Activated T-helper 1 cell treated with anti-CD3 and anti-CD28 coated beads, Interleukin-12 subunit alpha, Interleukin-12 subunit beta, Interleukin-2, Interleukin-4 antibody, amounts not matched to agents 30 ng/mL and 10 ng/mL and 1 ng/mL, durations not matched to agents 14 hours and 24 hours and 36 hours (primary cell): ENCODE measurements around the gene TACSTD2. TPM values are rescaled to one million over a fixed set of nuclear protein-coding genes. Genes with fewer than 3 reads are reported as not detected.
A peak's percentile ranks its signal among the peaks of the same experiment; 100 is the strongest.
"Not testable (repeated sequence)": the region's sequence is repeated elsewhere in the genome, so short reads cannot be mapped to it uniquely, and the experiment has no call there.

Experiments
- DNase-seq: peaks from one replicate; pipeline ENCODE4 v3.0.0; 2021; ENCODE audit warnings: low spot score
- H3K27ac Mint-ChIP-seq: one replicate; pipeline ENCODE4 v1.8.0; 2021; ENCODE audit warnings: mild to moderate bottlenecking, mixed read lengths
- H3K27me3 Mint-ChIP-seq: one replicate; pipeline ENCODE4 v1.8.0; 2022; ENCODE audit warnings: mild to moderate bottlenecking, moderate library complexity, mixed read lengths; ENCODE audit not compliant: insufficient read depth
- H3K36me3 Mint-ChIP-seq: one replicate; pipeline ENCODE4 v1.8.0; 2021; ENCODE audit warnings: low read depth, mixed read lengths
- H3K4me1 Mint-ChIP-seq: one replicate; pipeline ENCODE4 v1.8.0; 2021; ENCODE audit warnings: low read depth, mixed read lengths
- H3K4me3 Mint-ChIP-seq: one replicate; pipeline ENCODE4 v1.8.0; 2021; ENCODE audit warnings: mild to moderate bottlenecking, moderate library complexity, mixed read lengths
- H3K9me3 Mint-ChIP-seq: one replicate; pipeline ENCODE4 v1.8.0; 2021; ENCODE audit warnings: mixed read lengths
- intact Hi-C: fragments of 100-400 bp; cut with micrococcal nuclease; formaldehyde crosslinking; loops from one replicate; pipeline ENCODE4 v1.15.1; 2024
- total RNA-seq: library from RNA; stranded (reverse); gene quantifications from 2 replicates; pipeline ENCODE4 v1.2.3, GENCODE V29; 2022

TACSTD2 gene
- total RNA-seq, 1 donor from 2014 or later: not detected

DNA sequence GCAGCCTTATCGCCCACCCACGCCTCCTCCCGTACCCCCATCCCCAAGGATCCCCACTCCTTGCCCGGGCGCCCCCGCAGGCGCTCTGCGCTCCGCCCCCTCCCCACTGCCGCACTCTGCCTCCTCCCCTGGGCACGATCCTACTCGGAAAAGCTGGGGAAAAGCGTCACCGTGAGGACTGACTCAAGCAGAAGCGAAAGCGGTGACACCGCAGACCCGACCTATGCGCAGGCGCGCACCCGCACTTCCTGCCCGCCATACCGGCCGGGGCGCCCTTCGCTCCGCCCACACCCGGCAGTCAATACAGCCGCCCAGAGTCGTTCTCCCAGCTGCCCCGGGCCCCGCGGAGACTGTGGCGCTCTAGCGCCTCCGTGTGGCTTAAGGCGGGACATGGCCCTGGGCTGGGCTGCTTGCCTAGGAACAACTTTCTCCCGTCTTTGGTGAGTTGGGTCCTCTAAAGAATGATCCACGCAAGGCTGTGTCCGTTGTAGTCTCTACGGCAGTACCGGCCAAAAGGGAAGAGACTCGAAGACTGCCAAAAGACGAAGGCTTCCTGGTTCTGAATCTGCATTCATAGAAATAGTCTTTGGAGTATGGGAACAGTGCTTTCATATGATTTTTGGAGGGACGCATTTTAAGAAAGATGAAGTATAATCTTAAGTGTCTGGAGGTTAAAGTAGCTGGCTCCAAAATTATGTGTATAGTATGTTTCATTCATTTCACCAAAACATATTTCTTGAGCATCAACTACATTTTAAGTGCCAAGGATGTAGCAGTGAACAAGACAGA lies 30.3 kb downstream of the TACSTD2 start, which contains the start of gene OMA1:
TSS of gene OMA1 (minus strand) at position 207 of the 789 bp plus-strand sequence. CDS start 7,432 bp downstream, outside the sequence.
- Mint-ChIP-seq H3K36me3 (no peaks in the 10 kb centered on the region), H3K4me3 (peak within 1 kb of the TSS; percentile 91), H3K4me1 (peaks cover 19% of the 10 kb centered on the region), H3K27me3 (peaks cover 15% of the 10 kb centered on the region), H3K9me3 (no peaks in the 10 kb centered on the region), H3K27ac (peak within 1 kb of the TSS; percentile 95)
- DNase-seq: peak; percentile 97
- intact Hi-C loops: loop anchor here (1.0 to 10.0 kb wide), 11 partner anchors 22 to 1213 kb away; partner anchors contain the start of genes FGGY, JUN and MYSM1

DNA sequence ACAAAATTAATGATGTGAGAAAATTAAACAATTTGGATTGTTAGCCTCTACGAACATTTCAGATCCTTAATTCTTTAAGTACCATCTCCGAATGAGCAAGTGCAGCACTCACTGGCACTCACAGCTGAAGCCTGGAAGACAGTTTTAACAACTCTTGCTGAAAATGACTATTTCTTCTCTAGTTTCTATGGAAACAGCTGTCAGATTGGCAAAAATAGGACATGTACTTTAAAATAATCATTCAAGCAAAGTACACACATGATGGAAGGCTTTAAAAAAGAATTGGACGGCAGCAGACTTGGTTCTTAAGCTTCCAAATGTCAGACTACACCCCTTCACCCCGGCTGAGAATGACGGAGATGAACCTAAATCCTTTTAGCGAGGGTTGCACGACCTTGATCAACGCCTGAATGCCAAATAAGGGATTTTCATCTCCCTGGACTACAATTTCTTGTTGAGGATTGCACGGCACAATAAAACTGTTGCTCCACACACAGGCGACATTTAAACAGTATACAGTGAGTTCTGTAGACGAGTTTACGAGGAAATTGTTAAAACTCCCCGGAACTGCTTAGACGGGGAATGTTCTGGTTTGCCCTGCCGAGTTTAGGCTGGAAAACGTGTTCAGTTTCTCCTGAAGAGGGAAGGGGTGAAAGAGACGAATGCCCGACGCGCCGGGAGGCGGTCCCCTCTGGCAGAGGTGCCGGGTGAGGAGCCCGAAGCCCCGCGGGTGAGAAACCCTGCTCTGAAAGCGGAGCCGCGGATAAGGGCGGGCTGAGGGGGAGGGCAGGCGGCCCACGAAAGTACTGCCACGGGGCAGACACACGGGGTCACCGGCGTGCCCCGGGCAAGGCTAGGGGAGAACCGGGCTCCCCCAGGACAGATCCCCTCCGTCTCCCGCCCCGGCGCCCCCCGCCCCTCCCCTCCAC lies 31.2 kb downstream of the TACSTD2 start:
- peak overlapping the region; percentile 88 for H3K27ac Mint-ChIP-seq
- peaks cover 19% of the 10 kb centered on the region for H3K4me1 Mint-ChIP-seq
- H3K4me3 Mint-ChIP-seq: peak overlapping the region; percentile 91
- DNase-seq: peak; percentile 70
- H3K9me3 Mint-ChIP-seq: no peaks in the 10 kb centered on the region
- peaks cover 12% of the 10 kb centered on the region for H3K27me3 Mint-ChIP-seq
- no peaks in the 10 kb centered on the region for H3K36me3 Mint-ChIP-seq
- intact Hi-C loops: loop anchor here (1.0 to 10.0 kb wide), 11 partner anchors 22 to 1213 kb away; partner anchors contain the start of genes FGGY, JUN and MYSM1

DNA sequence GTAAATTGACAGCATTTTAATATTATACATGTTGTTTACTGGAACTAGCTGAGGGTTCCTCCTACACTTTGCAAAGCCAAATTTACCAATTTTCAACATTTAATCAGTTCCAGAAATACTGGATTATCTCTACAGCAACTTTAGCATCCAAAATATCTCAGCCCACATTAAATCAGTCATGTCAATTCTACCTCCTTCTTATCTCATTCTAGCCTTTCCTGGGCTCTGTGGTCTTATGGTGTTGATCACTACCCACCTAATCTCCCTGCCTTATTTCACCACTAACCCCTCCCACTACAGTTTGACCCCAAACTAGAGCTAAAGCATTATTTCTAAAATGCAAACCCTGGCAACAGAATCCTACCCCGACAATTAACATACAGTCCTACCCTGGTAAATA lies 33.8 kb downstream of the TACSTD2 start:
- H3K9me3 Mint-ChIP-seq: no peaks in the 10 kb centered on the region
- H3K27ac Mint-ChIP-seq: no peak overlapping the region
- peaks cover 19% of the 10 kb centered on the region for H3K4me1 Mint-ChIP-seq
- DNase-seq: no peak
- no peak overlapping the region for H3K4me3 Mint-ChIP-seq
- peaks cover 3% of the 10 kb centered on the region for H3K27me3 Mint-ChIP-seq
- H3K36me3 Mint-ChIP-seq: peaks cover 1% of the 10 kb centered on the region
- intact Hi-C loops: loop anchor here (10.0 kb wide), 2 partner anchors 362 to 502 kb away; no protein-coding TSS in a partner anchor

DNA sequence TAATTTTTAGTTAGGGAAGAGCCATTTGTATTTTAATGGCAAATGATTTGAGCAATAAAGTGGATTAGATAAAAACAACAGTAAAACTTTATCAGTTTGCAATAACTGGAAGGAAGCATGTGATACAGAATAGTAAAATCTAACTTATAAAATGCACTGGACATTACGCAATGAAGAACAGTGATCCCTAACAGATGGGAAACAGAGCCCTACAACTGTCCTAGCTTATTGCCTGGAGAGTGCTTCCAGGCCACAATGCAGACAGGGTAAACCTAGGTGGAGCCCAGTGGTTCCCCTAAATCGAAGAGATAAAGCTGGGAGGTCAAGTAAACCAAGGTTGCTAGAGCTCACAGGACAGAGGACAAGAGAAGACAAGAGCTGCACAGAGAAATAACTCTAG lies 37.5 kb downstream of the TACSTD2 start:
- Mint-ChIP-seq H3K4me1 (no peaks in the 10 kb centered on the region), H3K36me3 (peaks cover 5% of the 10 kb centered on the region), H3K9me3 (no peaks in the 10 kb centered on the region), H3K27me3 (no peaks in the 10 kb centered on the region), H3K4me3 (no peak overlapping the region), H3K27ac (no peak overlapping the region)
- DNase-seq: no peak
- intact Hi-C loops: no loop called here

DNA sequence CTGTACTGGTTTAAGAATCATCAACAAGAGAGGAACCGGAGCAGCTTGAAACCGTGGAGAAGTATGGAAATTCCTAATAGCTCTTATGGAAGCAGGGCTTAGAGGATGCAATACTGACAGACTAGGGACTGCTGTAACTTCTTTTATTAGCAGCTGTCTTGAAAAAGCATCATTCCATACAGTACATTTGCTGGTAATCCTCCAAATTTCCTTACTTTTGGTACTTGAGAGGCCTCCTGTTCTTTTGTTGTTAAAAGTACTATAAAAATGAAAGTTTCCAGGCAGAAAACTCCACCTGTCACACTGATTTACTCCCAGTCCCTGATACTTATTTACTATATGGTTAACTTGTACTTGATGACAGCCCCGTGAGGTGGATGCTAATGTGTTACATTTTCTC lies 38.2 kb downstream of the TACSTD2 start:
- Mint-ChIP-seq H3K4me3 (no peak overlapping the region), H3K27me3 (no peaks in the 10 kb centered on the region), H3K36me3 (peaks cover 5% of the 10 kb centered on the region)

DNA sequence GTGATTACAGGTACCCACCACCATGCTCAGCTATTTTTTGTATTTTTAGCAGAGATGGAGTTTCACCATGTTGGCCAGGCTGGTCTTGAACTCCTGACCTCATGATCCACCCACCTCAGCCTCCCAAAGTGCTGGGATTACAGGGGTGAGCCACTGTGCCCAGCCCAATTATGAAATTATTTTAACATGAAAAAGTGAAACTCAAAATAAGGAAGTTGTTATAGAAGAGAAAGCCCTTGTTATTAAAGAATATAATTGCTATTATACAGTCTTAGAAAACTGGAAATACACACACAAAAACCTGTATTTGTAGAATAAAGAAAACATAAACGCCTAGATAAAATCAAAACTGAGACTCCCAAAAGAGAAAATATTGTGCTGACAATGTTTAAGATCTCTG lies 45.2 kb downstream of the TACSTD2 start:
- H3K36me3 Mint-ChIP-seq, H3K4me1 Mint-ChIP-seq, DNase-seq, H3K4me3 Mint-ChIP-seq, H3K27me3 Mint-ChIP-seq, H3K27ac Mint-ChIP-seq, intact Hi-C loops, H3K9me3 Mint-ChIP-seq: not testable (repeated sequence)

More for the DNA sequence above, 38.2 kb downstream of the TACSTD2 start:
- intact Hi-C loops: no loop called here
- Mint-ChIP-seq H3K9me3 (no peaks in the 10 kb centered on the region), H3K4me1 (no peaks in the 10 kb centered on the region), H3K27ac (no peak overlapping the region)
- DNase-seq: no peak

DNA sequence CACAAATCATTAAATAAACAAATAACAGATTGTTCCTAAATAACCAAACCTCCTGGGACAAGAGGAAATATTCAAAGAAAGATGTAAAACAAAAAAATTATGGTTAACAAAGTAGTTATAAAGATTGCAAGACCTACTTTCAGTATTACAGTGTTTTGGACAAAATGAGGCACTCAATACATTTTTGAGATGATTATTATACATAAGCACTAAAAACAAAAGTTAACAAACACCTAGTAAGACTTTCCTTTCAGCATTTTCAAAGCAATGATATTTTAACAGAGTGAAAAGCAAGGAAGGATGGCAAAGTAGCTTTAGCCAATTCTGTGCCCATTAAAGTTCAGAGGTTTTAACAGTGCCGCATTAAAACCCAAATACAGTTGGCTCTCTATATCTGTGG lies 47.8 kb downstream of the TACSTD2 start:
- H3K27me3 Mint-ChIP-seq: no peaks in the 10 kb centered on the region
- H3K4me1 Mint-ChIP-seq: peaks cover 5% of the 10 kb centered on the region
- no peak overlapping the region for H3K27ac Mint-ChIP-seq
- no peak overlapping the region for H3K4me3 Mint-ChIP-seq
- H3K36me3 Mint-ChIP-seq: peaks cover 6% of the 10 kb centered on the region
- DNase-seq: no peak
- H3K9me3 Mint-ChIP-seq: no peaks in the 10 kb centered on the region
- intact Hi-C loops: no loop called here

DNA sequence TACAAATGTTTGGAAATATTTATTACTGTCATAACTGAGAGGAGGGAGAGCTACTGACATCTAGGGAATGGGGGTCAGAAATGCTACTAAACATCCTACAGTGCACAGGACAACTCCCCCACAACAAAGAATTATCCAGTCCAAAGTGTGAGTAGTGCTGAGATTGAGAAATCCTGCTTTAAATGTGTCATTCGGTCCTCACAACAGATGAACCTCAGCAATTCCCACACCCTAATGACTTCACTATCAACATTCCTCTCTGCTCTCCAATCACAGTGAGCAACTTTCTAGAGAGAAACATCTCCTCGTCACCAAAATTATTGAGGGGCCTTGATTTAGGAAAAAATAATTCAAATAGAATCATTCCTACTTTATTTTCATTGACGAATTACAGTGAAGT lies 48.5 kb downstream of the TACSTD2 start:
- Mint-ChIP-seq H3K4me3 (no peak overlapping the region), H3K36me3 (peaks cover 8% of the 10 kb centered on the region), H3K27me3 (no peaks in the 10 kb centered on the region), H3K9me3 (no peaks in the 10 kb centered on the region), H3K4me1 (peaks cover 9% of the 10 kb centered on the region), H3K27ac (no peak overlapping the region)
- no peak for DNase-seq
- intact Hi-C loops: no loop called here

Other genes starting within 250 kb of the TACSTD2 start
- 12.9 and 13.0 TPM in 2 replicates for gene OMA1, start 30.5 kb downstream of the TACSTD2 start, total RNA-seq
- gene MYSM1, start 122.8 kb upstream of the TACSTD2 start, total RNA-seq: 48.3 and 48.4 TPM in 2 replicates
- 68.5 and 71.6 TPM in 2 replicates for gene JUN, start 206.8 kb upstream of the TACSTD2 start, total RNA-seq